ENCODE data around the gene PNPLA2.

The PNPLA2 gene

GRCh38 chr11:832529-833113, 13.9 kb downstream of the PNPLA2 start, which contains the start of gene CD151:
TSS of gene CD151 (plus strand) at chr11:832952. CDS start at chr11:836070, 3,118 bp downstream.
- DNase-seq = peak; percentile 58

GRCh38 chr11:833114-833791, 14.5 kb downstream of the PNPLA2 start:
- no peak for DNase-seq

- DNase-seq = no peak
Measured at GRCh38 chr11:833849-834311, 15.2 kb downstream of the PNPLA2 start.

GRCh38 chr11:834371-835316, 15.9 kb downstream of the PNPLA2 start:
- peak; percentile 54 for DNase-seq

- DNase-seq = no peak
Measured at GRCh38 chr11:836274-836673, 17.6 kb downstream of the PNPLA2 start.

GRCh38 chr11:836700-837099, 18.0 kb downstream of the PNPLA2 start:
- DNase-seq = no peak

- no peak for DNase-seq
Measured at GRCh38 chr11:837189-837989, 18.7 kb downstream of the PNPLA2 start.

GRCh38 chr11:837990-838307, 19.2 kb downstream of the PNPLA2 start:
- DNase-seq = no peak

GRCh38 chr11:838441-839279, 19.9 kb downstream of the PNPLA2 start:
- no peak for DNase-seq

- no peak for DNase-seq
Measured at GRCh38 chr11:839280-839623, 20.5 kb downstream of the PNPLA2 start.

- DNase-seq = no peak
Measured at GRCh38 chr11:839875-840617, 21.3 kb downstream of the PNPLA2 start.

- DNase-seq = no peak
Measured at GRCh38 chr11:841981-842369, 23.3 kb downstream of the PNPLA2 start.

GRCh38 chr11:842370-843002, 23.8 kb downstream of the PNPLA2 start, which contains the start of the genes POLR2L and TSPAN4:
TSS of gene POLR2L (minus strand) at chr11:842529. CDS start at chr11:842508, 21 bp downstream.
TSS of gene TSPAN4 (plus strand) at chr11:842852. CDS start at chr11:850305, 7,453 bp downstream.
- DNase-seq = peak; percentile 89

- DNase-seq = no peak
Measured at GRCh38 chr11:843086-843734, 24.5 kb downstream of the PNPLA2 start.

- peak; percentile 96 for DNase-seq
Measured at GRCh38 chr11:843818-844692, 25.3 kb downstream of the PNPLA2 start.

- peak; percentile 87 for DNase-seq
Measured at GRCh38 chr11:844693-845644, 26.3 kb downstream of the PNPLA2 start.

- no peak for DNase-seq
Measured at GRCh38 chr11:845872-846495, 27.3 kb downstream of the PNPLA2 start.
